ENCODE results near the gene KHSRP. TPM values are rescaled to one million over a fixed set of nuclear protein-coding genes. Genes with fewer than 3 reads are reported as not detected.
A peak's percentile ranks its signal among the peaks of the same experiment; 100 is the strongest.

Gene KHSRP
- total RNA-seq, 1 donor from 2014 or later = 187 TPM

DNA sequence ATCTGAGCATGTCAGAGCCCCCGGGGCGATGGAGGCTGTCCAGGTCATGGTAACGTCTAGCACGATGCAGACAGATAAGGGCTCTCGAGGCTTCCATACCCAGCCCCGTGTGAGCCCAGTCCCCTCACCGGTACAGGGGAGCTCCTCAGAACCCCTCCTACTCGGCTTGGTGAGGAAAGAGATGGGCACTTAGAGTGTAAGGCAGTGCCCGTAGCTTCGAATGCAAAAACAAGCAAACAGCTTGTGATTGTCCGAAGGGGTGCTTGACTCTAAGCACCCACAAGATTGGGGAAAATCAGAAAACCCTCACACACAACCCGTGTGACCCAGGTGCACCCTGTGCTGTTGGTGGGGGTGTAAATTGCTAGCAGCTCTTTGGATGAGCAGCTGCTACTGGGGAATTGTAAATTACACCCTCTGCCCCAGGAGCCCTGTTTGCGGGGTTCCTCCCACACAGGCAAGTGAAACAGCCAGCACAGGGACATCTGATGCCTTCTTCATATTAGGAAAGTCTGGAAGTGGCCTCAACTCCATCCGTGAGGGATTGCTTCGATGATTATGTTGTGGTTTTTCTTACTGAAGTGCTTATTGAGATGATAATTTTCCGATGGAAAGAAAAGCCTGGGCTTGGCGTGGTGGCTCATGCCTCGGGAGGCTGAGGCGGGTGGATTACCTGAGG is 48.0 kb downstream of the KHSRP start:
- H3K9me3 Mint-ChIP-seq (ENCODE audit: low read depth) = peaks cover 3% of the 10 kb centered on the region
- peak overlapping the region; percentile 71 for H3K27ac Mint-ChIP-seq (ENCODE audit: unreplicated experiment)
- H3K27me3 Mint-ChIP-seq (ENCODE audit: low read depth) = no peaks in the 10 kb centered on the region
- no peak overlapping the region for H3K4me3 Mint-ChIP-seq (ENCODE audit: unreplicated experiment)
- DNase-seq (ENCODE audit: low spot score) = no peak
- no peak for TF ChIP-seq CTCF (IDR thresholded peaks at IDR 0.05)
- peaks cover 17% of the 10 kb centered on the region for H3K36me3 Mint-ChIP-seq (ENCODE audit: low read depth)
- peaks cover 43% of the 10 kb centered on the region for H3K4me1 Mint-ChIP-seq (ENCODE audit: low read depth)

GRCh38 chr19:6375411-6376010 is 49.1 kb downstream of the KHSRP start, which contains the start of gene PSPN:
TSS of gene PSPN (minus strand) at chr19:6375933. CDS start at chr19:6375849, 84 bp downstream.
- Mint-ChIP-seq H3K27ac (ENCODE audit: unreplicated experiment) (peak within 1 kb of the TSS; percentile 71), H3K27me3 (ENCODE audit: low read depth) (no peaks in the 10 kb centered on the region), H3K4me3 (ENCODE audit: unreplicated experiment) (no peak within 1 kb of the TSS)

DNA sequence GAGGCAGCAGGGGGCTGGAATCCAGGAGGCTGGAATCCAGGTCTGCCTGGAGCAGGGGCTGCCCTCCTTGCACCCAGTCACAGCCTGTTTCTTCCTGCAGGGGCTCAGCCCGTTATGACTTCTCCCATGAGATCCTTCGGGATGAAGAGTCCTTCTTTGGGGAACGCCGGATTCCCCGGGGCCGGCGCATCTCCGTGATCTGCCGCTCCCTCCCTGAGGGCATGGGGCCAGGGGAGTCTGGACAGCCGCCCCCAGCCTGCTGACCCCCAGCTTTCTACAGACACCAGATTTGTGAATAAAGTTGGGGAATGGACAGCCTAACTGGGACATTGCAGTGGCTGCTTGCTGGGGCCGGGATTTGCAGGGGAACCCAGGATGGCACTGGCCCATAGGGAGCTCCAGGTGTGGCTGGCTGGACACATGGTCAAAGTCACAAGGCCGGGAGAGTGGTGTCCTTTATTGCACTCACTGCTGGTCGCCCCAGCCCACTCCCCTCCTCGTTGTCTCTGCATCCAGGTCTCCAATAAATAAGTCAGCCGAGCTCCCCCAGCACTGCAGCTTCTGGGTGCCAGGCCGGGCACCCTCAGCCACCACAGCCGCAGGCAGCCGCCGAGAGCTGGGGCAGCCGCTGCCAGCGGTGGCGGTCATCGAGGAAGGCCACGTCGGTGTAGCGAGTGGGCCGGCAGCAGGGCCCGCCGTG is 49.8 kb downstream of the KHSRP start:
- H3K4me1 Mint-ChIP-seq (ENCODE audit: low read depth) = peaks cover 43% of the 10 kb centered on the region
- DNase-seq (ENCODE audit: low spot score) = no peak
- peak overlapping the region; percentile 66 for H3K27ac Mint-ChIP-seq (ENCODE audit: unreplicated experiment)
- H3K9me3 Mint-ChIP-seq (ENCODE audit: low read depth) = peaks cover 2% of the 10 kb centered on the region
- peak overlapping the region; percentile 12 for H3K4me3 Mint-ChIP-seq (ENCODE audit: unreplicated experiment)
- H3K36me3 Mint-ChIP-seq (ENCODE audit: low read depth) = peaks cover 5% of the 10 kb centered on the region
- H3K27me3 Mint-ChIP-seq (ENCODE audit: low read depth) = no peaks in the 10 kb centered on the region
- no peak for TF ChIP-seq CTCF (IDR thresholded peaks at IDR 0.05)

More at GRCh38 chr19:6375411-6376010, 49.1 kb downstream of the KHSRP start, which contains the start of gene PSPN:
- no peak for DNase-seq (ENCODE audit: low spot score)
- no peak for TF ChIP-seq CTCF (IDR thresholded peaks at IDR 0.05)
- Mint-ChIP-seq H3K4me1 (ENCODE audit: low read depth) (peaks cover 43% of the 10 kb centered on the region), H3K36me3 (ENCODE audit: low read depth) (peaks cover 11% of the 10 kb centered on the region), H3K9me3 (ENCODE audit: low read depth) (peaks cover 3% of the 10 kb centered on the region)

- peak; percentile 94 for DNase-seq (ENCODE audit: low spot score)
- peaks cover 43% of the 10 kb centered on the region for H3K4me1 Mint-ChIP-seq (ENCODE audit: low read depth)
- H3K27ac Mint-ChIP-seq (ENCODE audit: unreplicated experiment) = peak overlapping the region; percentile 66
- TF ChIP-seq CTCF (IDR thresholded peaks at IDR 0.05) = no peak
- peak overlapping the region; percentile 79 for H3K4me3 Mint-ChIP-seq (ENCODE audit: unreplicated experiment)
- no peaks in the 10 kb centered on the region for H3K9me3 Mint-ChIP-seq (ENCODE audit: low read depth)
- H3K36me3 Mint-ChIP-seq (ENCODE audit: low read depth) = peaks cover 4% of the 10 kb centered on the region
- no peaks in the 10 kb centered on the region for H3K27me3 Mint-ChIP-seq (ENCODE audit: low read depth)
Observed at GRCh38 chr19:6374161-6374709, 50.4 kb downstream of the KHSRP start.

DNA sequence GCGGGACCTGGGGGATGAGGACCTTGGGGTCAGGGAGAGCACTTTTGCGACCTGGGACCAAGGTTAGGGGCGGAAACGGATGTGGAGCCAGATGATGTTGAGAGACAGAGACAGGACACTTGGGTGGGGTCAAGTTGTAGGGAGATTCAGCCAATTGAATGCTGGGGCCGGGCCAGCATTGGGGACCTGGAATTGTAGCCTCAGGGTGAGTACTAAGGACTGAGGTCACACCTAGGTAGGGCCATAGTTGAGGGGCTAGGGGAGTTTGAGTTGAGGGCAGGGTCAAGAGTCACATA is 50.9 kb downstream of the KHSRP start:
- TF ChIP-seq CTCF (IDR thresholded peaks at IDR 0.05) = no peak
- Mint-ChIP-seq H3K9me3 (ENCODE audit: low read depth) (no peaks in the 10 kb centered on the region), H3K27ac (ENCODE audit: unreplicated experiment) (peak overlapping the region; percentile 95), H3K27me3 (ENCODE audit: low read depth) (no peaks in the 10 kb centered on the region), H3K4me3 (ENCODE audit: unreplicated experiment) (peak overlapping the region; percentile 79), H3K4me1 (ENCODE audit: low read depth) (peaks cover 42% of the 10 kb centered on the region), H3K36me3 (ENCODE audit: low read depth) (peaks cover 5% of the 10 kb centered on the region)
- DNase-seq (ENCODE audit: low spot score) = no peak
